Measurements from ENCODE around the gene DKK3.

DKK3 gene

GRCh38 chr11:11985954-11986949, 22.2 kb downstream of the DKK3 start:
- FAIRE-seq, result no peak
- TF ChIP-seq TAF1 (IDR thresholded peaks at IDR 0.05; ENCODE audit: low read depth, low read length) (no peak), POU2F2 (IDR thresholded peaks at IDR 0.05; ENCODE audit: low read depth, low read length) (no peak), POLR2A (IDR thresholded peaks at IDR 0.05; ENCODE audit: low read depth, low read length) (no peak), PAX5 (IDR thresholded peaks at IDR 0.05; ENCODE audit: insufficient read depth, low read length, severe bottlenecking) (no peak), SPI1 (IDR thresholded peaks at IDR 0.05; ENCODE audit: low read depth, low read length) (no peak)
- no peak for DNase-seq (ENCODE audit: insufficient read length, low spot score)

GRCh38 chr11:11985016-11985715, 23.3 kb downstream of the DKK3 start:
- no peak for DNase-seq (ENCODE audit: insufficient read length, low spot score)

GRCh38 chr11:11984563-11984962, 23.9 kb downstream of the DKK3 start:
- TF ChIP-seq PAX5 (IDR thresholded peaks at IDR 0.05; ENCODE audit: insufficient read depth, low read length, severe bottlenecking) (no peak), POU2F2 (IDR thresholded peaks at IDR 0.05; ENCODE audit: low read depth, low read length) (no peak), POLR2AphosphoS5 (IDR thresholded peaks at IDR 0.05; ENCODE audit: low read depth, low read length) (no peak), SPI1 (IDR thresholded peaks at IDR 0.05; ENCODE audit: low read depth, low read length) (no peak), POLR2A (IDR thresholded peaks at IDR 0.05; ENCODE audit: low read depth, low read length) (no peak), TAF1 (IDR thresholded peaks at IDR 0.05; ENCODE audit: low read depth, low read length) (no peak)
- FAIRE-seq, result no peak
- no peak for DNase-seq (ENCODE audit: insufficient read length, low spot score)

More at GRCh38 chr11:11985016-11985715, 23.3 kb downstream of the DKK3 start:
- no peak for FAIRE-seq
- TF ChIP-seq POLR2A (IDR thresholded peaks at IDR 0.05; ENCODE audit: low read depth, low read length) (no peak), POLR2AphosphoS5 (IDR thresholded peaks at IDR 0.05; ENCODE audit: low read depth, low read length) (no peak), POU2F2 (IDR thresholded peaks at IDR 0.05; ENCODE audit: low read depth, low read length) (no peak), SPI1 (IDR thresholded peaks at IDR 0.05; ENCODE audit: low read depth, low read length) (no peak), PAX5 (IDR thresholded peaks at IDR 0.05; ENCODE audit: insufficient read depth, low read length, severe bottlenecking) (no peak), TAF1 (IDR thresholded peaks at IDR 0.05; ENCODE audit: low read depth, low read length) (no peak)

GRCh38 chr11:11983427-11983826, 25.0 kb downstream of the DKK3 start:
- TF ChIP-seq POLR2A (IDR thresholded peaks at IDR 0.05; ENCODE audit: low read depth, low read length) (no peak), TAF1 (IDR thresholded peaks at IDR 0.05; ENCODE audit: low read depth, low read length) (no peak), POLR2AphosphoS5 (IDR thresholded peaks at IDR 0.05; ENCODE audit: low read depth, low read length) (no peak), SPI1 (IDR thresholded peaks at IDR 0.05; ENCODE audit: low read depth, low read length) (no peak), PAX5 (IDR thresholded peaks at IDR 0.05; ENCODE audit: insufficient read depth, low read length, severe bottlenecking) (no peak), POU2F2 (IDR thresholded peaks at IDR 0.05; ENCODE audit: low read depth, low read length) (no peak)
- DNase-seq (ENCODE audit: insufficient read length, low spot score) (no peak), FAIRE-seq (no peak)

GRCh38 chr11:11982975-11983374, 25.5 kb downstream of the DKK3 start:
- no peak for DNase-seq (ENCODE audit: insufficient read length, low spot score)
- FAIRE-seq, result no peak
- TF ChIP-seq POLR2A (IDR thresholded peaks at IDR 0.05; ENCODE audit: low read depth, low read length) (no peak), PAX5 (IDR thresholded peaks at IDR 0.05; ENCODE audit: insufficient read depth, low read length, severe bottlenecking) (no peak), POLR2AphosphoS5 (IDR thresholded peaks at IDR 0.05; ENCODE audit: low read depth, low read length) (no peak), POU2F2 (IDR thresholded peaks at IDR 0.05; ENCODE audit: low read depth, low read length) (no peak), SPI1 (IDR thresholded peaks at IDR 0.05; ENCODE audit: low read depth, low read length) (no peak), TAF1 (IDR thresholded peaks at IDR 0.05; ENCODE audit: low read depth, low read length) (no peak)

- FAIRE-seq, result no peak
- no peak for TF ChIP-seq TAF1 (IDR thresholded peaks at IDR 0.05; ENCODE audit: low read depth, low read length)
- TF ChIP-seq POLR2AphosphoS5 (IDR thresholded peaks at IDR 0.05; ENCODE audit: low read depth, low read length), result no peak
- no peak for TF ChIP-seq POLR2A (IDR thresholded peaks at IDR 0.05; ENCODE audit: low read depth, low read length)
- TF ChIP-seq SPI1 (IDR thresholded peaks at IDR 0.05; ENCODE audit: low read depth, low read length), result no peak
- TF ChIP-seq POU2F2 (IDR thresholded peaks at IDR 0.05; ENCODE audit: low read depth, low read length), result no peak
- no peak for TF ChIP-seq PAX5 (IDR thresholded peaks at IDR 0.05; ENCODE audit: insufficient read depth, low read length, severe bottlenecking)
- no peak for DNase-seq (ENCODE audit: insufficient read length, low spot score)
Observed at GRCh38 chr11:11982461-11982860, 26.0 kb downstream of the DKK3 start.

DNA sequence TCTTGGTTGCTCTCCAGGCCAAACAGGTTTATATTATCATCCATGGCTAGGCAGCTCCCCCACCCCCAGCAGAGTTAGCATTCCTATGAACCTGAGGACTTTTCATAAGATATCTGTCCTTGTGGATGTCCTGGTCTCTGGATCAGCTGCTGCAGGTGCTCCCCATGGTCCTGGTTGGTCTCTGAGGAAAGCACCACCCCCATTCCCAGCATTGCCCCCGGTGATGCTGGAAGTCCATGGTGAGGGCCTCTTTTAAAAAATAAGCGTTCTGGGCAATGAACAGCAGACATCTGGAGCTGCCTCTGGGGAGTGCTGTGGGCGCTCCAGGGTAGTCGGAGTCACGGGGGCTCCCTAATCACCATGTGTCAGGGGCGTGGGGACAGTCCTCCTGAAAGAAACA, 26.6 kb downstream of the DKK3 start:
- DNase-seq (ENCODE audit: insufficient read length, low spot score), result no peak
- FAIRE-seq, result no peak
- no peak for TF ChIP-seq POLR2AphosphoS5 (IDR thresholded peaks at IDR 0.05; ENCODE audit: low read depth, low read length)
- TF ChIP-seq PAX5 (IDR thresholded peaks at IDR 0.05; ENCODE audit: insufficient read depth, low read length, severe bottlenecking), result no peak
- no peak for TF ChIP-seq POU2F2 (IDR thresholded peaks at IDR 0.05; ENCODE audit: low read depth, low read length)
- TF ChIP-seq TAF1 (IDR thresholded peaks at IDR 0.05; ENCODE audit: low read depth, low read length), result no peak
- no peak for TF ChIP-seq POLR2A (IDR thresholded peaks at IDR 0.05; ENCODE audit: low read depth, low read length)

- DNase-seq (ENCODE audit: insufficient read length, low spot score) (no peak), FAIRE-seq (no peak)
- TF ChIP-seq POLR2AphosphoS5 (IDR thresholded peaks at IDR 0.05; ENCODE audit: low read depth, low read length) (no peak), TAF1 (IDR thresholded peaks at IDR 0.05; ENCODE audit: low read depth, low read length) (no peak), PAX5 (IDR thresholded peaks at IDR 0.05; ENCODE audit: insufficient read depth, low read length, severe bottlenecking) (no peak), POLR2A (IDR thresholded peaks at IDR 0.05; ENCODE audit: low read depth, low read length) (no peak), SPI1 (IDR thresholded peaks at IDR 0.05; ENCODE audit: low read depth, low read length) (no peak)
Observed at GRCh38 chr11:11981364-11981763, 27.1 kb downstream of the DKK3 start.

- FAIRE-seq (no peak), DNase-seq (ENCODE audit: insufficient read length, low spot score) (no peak)
- no peak for TF ChIP-seq POLR2A (IDR thresholded peaks at IDR 0.05; ENCODE audit: low read depth, low read length)
- TF ChIP-seq POLR2AphosphoS5 (IDR thresholded peaks at IDR 0.05; ENCODE audit: low read depth, low read length), result no peak
- no peak for TF ChIP-seq PAX5 (IDR thresholded peaks at IDR 0.05; ENCODE audit: insufficient read depth, low read length, severe bottlenecking)
- TF ChIP-seq POU2F2 (IDR thresholded peaks at IDR 0.05; ENCODE audit: low read depth, low read length), result no peak
- no peak for TF ChIP-seq TAF1 (IDR thresholded peaks at IDR 0.05; ENCODE audit: low read depth, low read length)
- TF ChIP-seq SPI1 (IDR thresholded peaks at IDR 0.05; ENCODE audit: low read depth, low read length), result no peak
Observed at GRCh38 chr11:11980841-11981308, 27.6 kb downstream of the DKK3 start.
